PFSK-1 (cell line): Measurements from ENCODE around the gene HPN.

Experiments
- POLR2AphosphoS5 ChIP-seq: IDR thresholded peaks from 2 replicates; pipeline ENCODE4 v1.6.1; 2012; ENCODE audit warnings: low read depth, mild to moderate bottlenecking, control low read depth, low read length, moderate library complexity
- TAF1 ChIP-seq: IDR thresholded peaks from 2 replicates; pipeline ENCODE4 v1.6.1; 2012; ENCODE audit warnings: low read length, control low read depth, borderline replicate concordance; ENCODE audit not compliant: insufficient read depth
- TF ChIP-seq, protein P1 (sequence below), 2 experiments: IDR thresholded peaks; 2 replicates each; pipeline versions ENCODE4 v1.6.1 to v1.8.0; 2011 to 2012; ENCODE audit warnings: low read depth in 2 of 2, low read length in 2 of 2, control low read depth in 1 of 2, inconsistent platforms in 1 of 2, mild to moderate bottlenecking in 1 of 2, moderate library complexity in 1 of 2; ENCODE audit not compliant: insufficient read depth in 1 of 2

DNA sequence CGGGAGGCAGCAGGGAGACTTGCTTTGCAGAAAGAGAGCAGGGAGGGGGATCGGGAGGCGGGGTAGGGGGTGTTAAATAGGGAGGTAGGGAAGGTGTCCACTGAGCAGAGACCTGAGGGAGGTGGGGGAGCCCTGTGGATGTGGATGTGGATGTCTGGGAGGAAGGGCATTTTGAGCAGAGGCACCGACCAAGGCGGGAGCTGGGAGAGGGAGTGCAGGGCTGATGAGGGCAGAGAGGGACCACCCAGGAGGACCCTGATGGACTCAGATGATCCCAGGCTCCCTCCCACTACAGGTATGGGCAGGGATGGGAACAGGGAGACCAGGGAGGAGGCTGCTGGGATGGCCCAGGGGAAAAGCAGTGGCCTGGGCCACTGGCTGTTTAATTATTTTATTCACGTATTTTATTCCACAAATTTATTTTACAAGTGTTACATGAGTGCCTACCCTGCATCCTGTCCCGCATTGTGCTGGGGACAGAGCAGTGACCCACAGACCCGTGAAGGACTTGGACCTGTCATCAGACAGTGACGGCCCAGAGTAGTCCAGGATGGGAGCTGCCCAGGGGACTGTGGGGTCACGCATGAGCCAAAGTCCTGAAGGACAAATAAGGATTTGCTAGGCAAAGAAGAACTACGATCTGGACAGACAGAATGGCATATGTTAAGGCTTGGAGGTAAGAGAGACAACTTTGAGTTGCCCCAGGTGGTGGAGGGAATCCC lies 36.1 kb upstream of the HPN start:
- TF ChIP-seq TAF1 (no peak), POLR2AphosphoS5 (no peak)
- TF ChIP-seq, protein P1, sequence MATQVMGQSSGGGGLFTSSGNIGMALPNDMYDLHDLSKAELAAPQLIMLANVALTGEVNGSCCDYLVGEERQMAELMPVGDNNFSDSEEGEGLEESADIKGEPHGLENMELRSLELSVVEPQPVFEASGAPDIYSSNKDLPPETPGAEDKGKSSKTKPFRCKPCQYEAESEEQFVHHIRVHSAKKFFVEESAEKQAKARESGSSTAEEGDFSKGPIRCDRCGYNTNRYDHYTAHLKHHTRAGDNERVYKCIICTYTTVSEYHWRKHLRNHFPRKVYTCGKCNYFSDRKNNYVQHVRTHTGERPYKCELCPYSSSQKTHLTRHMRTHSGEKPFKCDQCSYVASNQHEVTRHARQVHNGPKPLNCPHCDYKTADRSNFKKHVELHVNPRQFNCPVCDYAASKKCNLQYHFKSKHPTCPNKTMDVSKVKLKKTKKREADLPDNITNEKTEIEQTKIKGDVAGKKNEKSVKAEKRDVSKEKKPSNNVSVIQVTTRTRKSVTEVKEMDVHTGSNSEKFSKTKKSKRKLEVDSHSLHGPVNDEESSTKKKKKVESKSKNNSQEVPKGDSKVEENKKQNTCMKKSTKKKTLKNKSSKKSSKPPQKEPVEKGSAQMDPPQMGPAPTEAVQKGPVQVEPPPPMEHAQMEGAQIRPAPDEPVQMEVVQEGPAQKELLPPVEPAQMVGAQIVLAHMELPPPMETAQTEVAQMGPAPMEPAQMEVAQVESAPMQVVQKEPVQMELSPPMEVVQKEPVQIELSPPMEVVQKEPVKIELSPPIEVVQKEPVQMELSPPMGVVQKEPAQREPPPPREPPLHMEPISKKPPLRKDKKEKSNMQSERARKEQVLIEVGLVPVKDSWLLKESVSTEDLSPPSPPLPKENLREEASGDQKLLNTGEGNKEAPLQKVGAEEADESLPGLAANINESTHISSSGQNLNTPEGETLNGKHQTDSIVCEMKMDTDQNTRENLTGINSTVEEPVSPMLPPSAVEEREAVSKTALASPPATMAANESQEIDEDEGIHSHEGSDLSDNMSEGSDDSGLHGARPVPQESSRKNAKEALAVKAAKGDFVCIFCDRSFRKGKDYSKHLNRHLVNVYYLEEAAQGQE (IDR thresholded peaks at IDR 0.05; ENCODE audit: insufficient read depth in 1 of 2, low read depth in 2 of 2, low read length in 2 of 2): no peak
